Bronchial smooth muscle cell (primary cell): Measurements from ENCODE around the gene EPC1. TPM values are rescaled to one million over a fixed set of nuclear protein-coding genes. Genes with fewer than 3 reads are reported as not detected.

Experiments used
- total RNA-seq: library from RNA; depleted of rRNA; stranded (reverse); fragments of >200 nt; gene quantifications from 2 replicates; pipeline ENCODE4 v1.2.1, GENCODE V29; 2014

EPC1 gene, protein sequence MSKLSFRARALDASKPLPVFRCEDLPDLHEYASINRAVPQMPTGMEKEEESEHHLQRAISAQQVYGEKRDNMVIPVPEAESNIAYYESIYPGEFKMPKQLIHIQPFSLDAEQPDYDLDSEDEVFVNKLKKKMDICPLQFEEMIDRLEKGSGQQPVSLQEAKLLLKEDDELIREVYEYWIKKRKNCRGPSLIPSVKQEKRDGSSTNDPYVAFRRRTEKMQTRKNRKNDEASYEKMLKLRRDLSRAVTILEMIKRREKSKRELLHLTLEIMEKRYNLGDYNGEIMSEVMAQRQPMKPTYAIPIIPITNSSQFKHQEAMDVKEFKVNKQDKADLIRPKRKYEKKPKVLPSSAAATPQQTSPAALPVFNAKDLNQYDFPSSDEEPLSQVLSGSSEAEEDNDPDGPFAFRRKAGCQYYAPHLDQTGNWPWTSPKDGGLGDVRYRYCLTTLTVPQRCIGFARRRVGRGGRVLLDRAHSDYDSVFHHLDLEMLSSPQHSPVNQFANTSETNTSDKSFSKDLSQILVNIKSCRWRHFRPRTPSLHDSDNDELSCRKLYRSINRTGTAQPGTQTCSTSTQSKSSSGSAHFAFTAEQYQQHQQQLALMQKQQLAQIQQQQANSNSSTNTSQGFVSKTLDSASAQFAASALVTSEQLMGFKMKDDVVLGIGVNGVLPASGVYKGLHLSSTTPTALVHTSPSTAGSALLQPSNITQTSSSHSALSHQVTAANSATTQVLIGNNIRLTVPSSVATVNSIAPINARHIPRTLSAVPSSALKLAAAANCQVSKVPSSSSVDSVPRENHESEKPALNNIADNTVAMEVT
- total RNA-seq: 21.4 and 21.6 TPM in 2 replicates

DNA sequence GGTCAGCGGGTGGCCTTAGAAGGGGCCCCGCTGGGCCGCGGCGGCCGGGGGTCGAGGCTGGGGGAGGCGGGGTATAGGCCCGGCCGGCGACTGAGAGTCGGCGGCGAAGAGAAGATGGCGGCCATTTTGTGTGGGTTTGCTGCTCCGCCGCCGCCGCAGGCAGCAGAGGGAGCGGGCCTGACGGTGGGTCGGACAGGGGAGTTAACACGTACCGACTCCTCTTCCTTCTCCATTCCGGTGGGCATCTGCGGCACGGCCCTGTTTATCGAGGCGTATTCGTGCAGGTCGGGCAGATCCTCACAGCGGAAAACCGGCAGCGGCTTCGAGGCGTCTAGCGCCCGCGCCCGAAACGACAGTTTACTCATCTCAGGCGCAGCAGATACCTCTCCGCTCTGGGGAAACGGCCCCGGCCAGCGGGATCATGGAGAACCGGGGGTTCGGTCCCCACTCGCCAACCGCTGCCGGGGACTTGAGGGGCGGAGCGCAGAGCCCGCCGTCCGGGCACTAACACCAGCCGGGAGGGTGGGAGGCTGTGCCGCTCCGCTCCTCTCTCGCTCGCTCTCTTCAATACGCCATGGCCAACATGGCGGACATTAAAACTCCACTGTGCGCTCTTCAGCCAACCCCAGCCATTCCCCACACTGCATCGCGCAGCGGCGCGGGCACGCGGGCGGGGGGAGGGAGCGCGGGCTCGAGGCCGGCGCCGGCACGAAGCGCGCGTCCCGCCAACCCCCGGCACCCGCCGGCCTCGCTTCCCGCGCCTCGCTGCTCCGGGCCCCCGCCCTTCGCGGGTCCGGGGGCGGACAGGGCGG lies at the start of gene EPC1:
Gene EPC1, minus strand, starts transcription at position 608 of the 812 bp plus-strand sequence. Its CDS starts 243 bp downstream, at position 365.

Other genes starting within 250 kb of the EPC1 start
- 9.9 and 18.0 TPM in 2 replicates for gene CCDC7, start 99.0 kb upstream of the EPC1 start, total RNA-seq